ENCODE results near the gene ARHGAP32. TPM values are rescaled to one million over a fixed set of nuclear protein-coding genes. Genes with fewer than 3 reads are reported as not detected.

The ARHGAP32 gene
- polyA plus RNA-seq, 1 donor from 2014 or later: 12.0 TPM

GRCh38 chr11:128931066-128931465 is 261.1 kb downstream of the ARHGAP32 start (continued):
- no peak for TF ChIP-seq CTCF (IDR thresholded peaks at IDR 0.05; ENCODE audit: poor library complexity, severe bottlenecking)

GRCh38 chr11:128929991-128930390 is 262.1 kb downstream of the ARHGAP32 start:
- TF ChIP-seq CTCF (IDR thresholded peaks at IDR 0.05; ENCODE audit: poor library complexity, severe bottlenecking) (no peak), REST (IDR thresholded peaks at IDR 0.05; ENCODE audit: borderline replicate concordance) (no peak)
- no peaks in the 10 kb centered on the region for H3K9me2 ChIP-seq (ENCODE audit: insufficient read depth, low read length)
- peaks cover 7% of the 10 kb centered on the region for H3F3A ChIP-seq (ENCODE audit: insufficient read depth, low read length, poor library complexity, severe bottlenecking)
- H3K4me2 ChIP-seq (ENCODE audit: low read length): no peak overlapping the region
- no peaks in the 10 kb centered on the region for H3K79me2 ChIP-seq (replicated peaks; ENCODE audit: insufficient read depth, low read length)
- no peaks in the 10 kb centered on the region for H3K36me3 ChIP-seq (ENCODE audit: insufficient read depth, low read length)
- no peak overlapping the region for H3K4me3 ChIP-seq (ENCODE audit: low read length)
- no peak overlapping the region for H3K9ac ChIP-seq (ENCODE audit: low read length)
- no peak overlapping the region for H2AFZ ChIP-seq (ENCODE audit: low read depth, low read length)
- H3K27ac ChIP-seq (ENCODE audit: low read length): peak overlapping the region; percentile 27
- no peaks in the 10 kb centered on the region for H3K9me3 ChIP-seq (ENCODE audit: low read length)
- H4K20me1 ChIP-seq (ENCODE audit: insufficient read depth): no peaks in the 10 kb centered on the region
- no peaks in the 10 kb centered on the region for H3K27me3 ChIP-seq (ENCODE audit: insufficient read depth, low read depth, low read length)

- H3K9ac ChIP-seq (ENCODE audit: low read length): no peak overlapping the region
- peaks cover 7% of the 10 kb centered on the region for H3F3A ChIP-seq (ENCODE audit: insufficient read depth, low read length, poor library complexity, severe bottlenecking)
- no peak overlapping the region for H3K4me2 ChIP-seq (ENCODE audit: low read length)
- H3K9me3 ChIP-seq (ENCODE audit: low read length): no peaks in the 10 kb centered on the region
- H3K27ac ChIP-seq (ENCODE audit: low read length): peak overlapping the region; percentile 27
- no peaks in the 10 kb centered on the region for H3K27me3 ChIP-seq (ENCODE audit: insufficient read depth, low read depth, low read length)
- TF ChIP-seq SMC3 (conservative IDR thresholded peaks at IDR 0.05; ENCODE audit: poor library complexity) (no peak), RAD21 (conservative IDR thresholded peaks at IDR 0.05) (no peak), CTCF (IDR thresholded peaks at IDR 0.05; ENCODE audit: poor library complexity, severe bottlenecking) (no peak), EP300 (conservative IDR thresholded peaks at IDR 0.05; ENCODE audit: poor library complexity, severe bottlenecking) (no peak), MXI1 (conservative IDR thresholded peaks at IDR 0.05; ENCODE audit: poor library complexity, severe bottlenecking) (no peak), EZH2 (IDR thresholded peaks at IDR 0.05; ENCODE audit: borderline replicate concordance, insufficient read depth, low read length, poor library complexity, severe bottlenecking) (no peak), POLR2AphosphoS5 (IDR thresholded peaks at IDR 0.05) (no peak), REST (IDR thresholded peaks at IDR 0.05; ENCODE audit: borderline replicate concordance) (no peak), TAF1 (IDR thresholded peaks at IDR 0.05; ENCODE audit: low read depth) (no peak)
- H3K36me3 ChIP-seq (ENCODE audit: insufficient read depth, low read length): no peaks in the 10 kb centered on the region
- no peaks in the 10 kb centered on the region for H3K79me2 ChIP-seq (replicated peaks; ENCODE audit: insufficient read depth, low read length)
- no peaks in the 10 kb centered on the region for H3K9me2 ChIP-seq (ENCODE audit: insufficient read depth, low read length)
- H2AFZ ChIP-seq (ENCODE audit: low read depth, low read length): no peak overlapping the region
- no peak overlapping the region for H3K4me3 ChIP-seq (ENCODE audit: low read length)
- no peaks in the 10 kb centered on the region for H4K20me1 ChIP-seq (ENCODE audit: insufficient read depth)
Observed at GRCh38 chr11:128929468-128929867, 262.7 kb downstream of the ARHGAP32 start.
